22Rv1 (cell line): ENCODE results near the gene ASCL4.

Source experiments
- H3K27ac ChIP-seq: fragments of 450-650 bp; 2 replicates; pipeline ENCODE4 v1.5.1; 2017
- CTCF ChIP-seq: fragments of 450-650 bp; IDR thresholded peaks from 2 replicates; pipeline ENCODE4 v1.5.1; 2017; ENCODE audit warnings: mild to moderate bottlenecking
- ZFX ChIP-seq: fragments of 450-650 bp; IDR thresholded peaks from 2 replicates; pipeline ENCODE4 v1.6.1; 2017; ENCODE audit warnings: antibody characterized with exemption, borderline replicate concordance

The ASCL4 gene

GRCh38 chr12:107817250-107817649 is 42.7 kb downstream of the ASCL4 start:
- no peak overlapping the region for H3K27ac ChIP-seq
- TF ChIP-seq CTCF, result no peak
- TF ChIP-seq ZFX, result no peak

GRCh38 chr12:107818984-107819383 is 44.5 kb downstream of the ASCL4 start:
- H3K27ac ChIP-seq, result no peak overlapping the region
- TF ChIP-seq CTCF (no peak), ZFX (no peak)

- TF ChIP-seq CTCF (no peak), ZFX (no peak)
- no peak overlapping the region for H3K27ac ChIP-seq
These were observed 47.9 kb downstream of the ASCL4 start for GRCh38 chr12:107822356-107822755.
